Measurements from ENCODE around the gene FAM110C. TPM values are rescaled to one million over a fixed set of nuclear protein-coding genes. Genes with fewer than 3 reads are reported as not detected.

The FAM110C gene
- not detected in 2 replicates for total RNA-seq

GRCh38 chr2:46471-47345 is at the start of gene FAM110C:
TSS of gene FAM110C (minus strand) at chr2:46505. CDS start at chr2:46385, 120 bp downstream.

Other genes starting within 250 kb of the FAM110C start
- gene SH3YL1, start 217.5 kb upstream of the FAM110C start, total RNA-seq: 29.2 and 33.2 TPM in 2 replicates
- gene ACP1, start 218.4 kb upstream of the FAM110C start, total RNA-seq: 87.2 and 89.7 TPM in 2 replicates
- 1.9 TPM in 1 of 2 replicates, not detected in the other for gene ALKAL2, start 241.6 kb upstream of the FAM110C start, total RNA-seq